WERI-Rb-1 (cell line): ENCODE results near the gene R3HDM1.

Experiments used
- DNase-seq: peaks from one replicate; pipeline ENCODE4 v3.0.0-alpha.2; 2020
- H3K27ac ChIP-seq: fragments of 250-450 bp; sonication (Bioruptor Pico); 2 replicates; pipeline ENCODE4 v1.5.1; 2020; ENCODE audit warnings: mild to moderate bottlenecking, moderate library complexity
- H3K27me3 ChIP-seq: fragments of 250-450 bp; sonication (Bioruptor Pico); 2 replicates; pipeline ENCODE4 v1.5.1; 2021; ENCODE audit warnings: mild to moderate bottlenecking, low read depth, moderate library complexity; ENCODE audit not compliant: insufficient read depth, severe bottlenecking
- H3K36me3 ChIP-seq: fragments of 250-450 bp; sonication (Bioruptor Pico); 2 replicates; pipeline ENCODE4 v1.5.1; 2020; ENCODE audit warnings: mild to moderate bottlenecking, moderate library complexity
- H3K4me3 ChIP-seq: 2 replicates; pipeline ENCODE4 v1.5.1; 2011; ENCODE audit warnings: low read depth, mild to moderate bottlenecking, control low read depth, low read length
- H3K9me3 ChIP-seq: fragments of 250-450 bp; sonication (Bioruptor Pico); 2 replicates; pipeline ENCODE4 v1.5.1; 2021; ENCODE audit warnings: mild to moderate bottlenecking, moderate library complexity; ENCODE audit not compliant: severe bottlenecking
- TF ChIP-seq, protein P1 (sequence below): IDR thresholded peaks from 2 replicates; pipeline ENCODE4 v1.5.1; 2011; ENCODE audit warnings: low read depth, mild to moderate bottlenecking, control low read depth, inconsistent platforms, low read length

R3HDM1 gene

GRCh38 chr2:135762022-135762421 lies 230.7 kb downstream of the R3HDM1 start:
- Histone ChIP-seq H3K4me3 (no peak overlapping the region), H3K9me3 (peaks cover under 1% of the 10 kb centered on the region), H3K27ac (no peak overlapping the region; the same call in 1 of the 2 replicates), H3K27me3 (no peaks in the 10 kb centered on the region), H3K36me3 (peaks cover 87% of the 10 kb centered on the region)
- no peak for DNase-seq
- TF ChIP-seq, protein P1, sequence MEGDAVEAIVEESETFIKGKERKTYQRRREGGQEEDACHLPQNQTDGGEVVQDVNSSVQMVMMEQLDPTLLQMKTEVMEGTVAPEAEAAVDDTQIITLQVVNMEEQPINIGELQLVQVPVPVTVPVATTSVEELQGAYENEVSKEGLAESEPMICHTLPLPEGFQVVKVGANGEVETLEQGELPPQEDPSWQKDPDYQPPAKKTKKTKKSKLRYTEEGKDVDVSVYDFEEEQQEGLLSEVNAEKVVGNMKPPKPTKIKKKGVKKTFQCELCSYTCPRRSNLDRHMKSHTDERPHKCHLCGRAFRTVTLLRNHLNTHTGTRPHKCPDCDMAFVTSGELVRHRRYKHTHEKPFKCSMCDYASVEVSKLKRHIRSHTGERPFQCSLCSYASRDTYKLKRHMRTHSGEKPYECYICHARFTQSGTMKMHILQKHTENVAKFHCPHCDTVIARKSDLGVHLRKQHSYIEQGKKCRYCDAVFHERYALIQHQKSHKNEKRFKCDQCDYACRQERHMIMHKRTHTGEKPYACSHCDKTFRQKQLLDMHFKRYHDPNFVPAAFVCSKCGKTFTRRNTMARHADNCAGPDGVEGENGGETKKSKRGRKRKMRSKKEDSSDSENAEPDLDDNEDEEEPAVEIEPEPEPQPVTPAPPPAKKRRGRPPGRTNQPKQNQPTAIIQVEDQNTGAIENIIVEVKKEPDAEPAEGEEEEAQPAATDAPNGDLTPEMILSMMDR = no peak

- Histone ChIP-seq H3K27ac (no peak overlapping the region; the same call in 1 of the 2 replicates), H3K27me3 (no peaks in the 10 kb centered on the region), H3K9me3 (no peaks in the 10 kb centered on the region), H3K4me3 (no peak overlapping the region), H3K36me3 (peaks cover 87% of the 10 kb centered on the region)
- TF ChIP-seq, protein P1 = no peak
- no peak for DNase-seq
Measured at GRCh38 chr2:135762530-135762929, 231.2 kb downstream of the R3HDM1 start.

GRCh38 chr2:135768863-135769262 lies 237.6 kb downstream of the R3HDM1 start:
- peaks cover 94% of the 10 kb centered on the region for H3K36me3 ChIP-seq
- TF ChIP-seq, protein P1 = no peak
- no peaks in the 10 kb centered on the region for H3K27me3 ChIP-seq
- no peak overlapping the region for H3K27ac ChIP-seq
- no peak overlapping the region for H3K4me3 ChIP-seq
- no peaks in the 10 kb centered on the region for H3K9me3 ChIP-seq
- no peak for DNase-seq

DNA sequence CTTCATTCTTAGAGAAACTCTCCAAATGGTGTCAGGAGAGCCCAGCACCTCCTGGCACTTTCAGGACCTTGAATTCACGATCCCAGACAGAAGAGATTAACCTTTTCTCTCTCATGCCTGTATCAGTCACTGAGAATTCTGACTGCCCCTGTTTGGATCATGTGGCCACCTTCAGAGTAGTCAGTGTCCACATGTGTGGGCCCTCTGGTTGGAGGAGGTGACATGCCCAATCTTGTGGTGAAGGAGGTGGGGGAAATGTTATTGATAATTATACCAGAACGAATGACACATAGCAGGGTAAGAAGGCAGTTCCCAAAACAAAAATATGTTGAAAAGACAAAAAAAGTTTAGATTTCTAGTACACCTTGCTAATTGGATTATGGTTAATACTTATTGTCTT lies 242.0 kb downstream of the R3HDM1 start:
- no peaks in the 10 kb centered on the region for H3K27me3 ChIP-seq
- H3K4me3 ChIP-seq = no peak overlapping the region
- H3K27ac ChIP-seq = no peak overlapping the region
- no peaks in the 10 kb centered on the region for H3K9me3 ChIP-seq
- DNase-seq = no peak
- H3K36me3 ChIP-seq = peaks cover 95% of the 10 kb centered on the region
- TF ChIP-seq, protein P1 = no peak

- H3K4me3 ChIP-seq = no peak overlapping the region
- peaks cover 95% of the 10 kb centered on the region for H3K36me3 ChIP-seq
- H3K9me3 ChIP-seq = no peaks in the 10 kb centered on the region
- H3K27ac ChIP-seq = no peak overlapping the region
- no peaks in the 10 kb centered on the region for H3K27me3 ChIP-seq
- no peak for DNase-seq
- TF ChIP-seq, protein P1 = no peak
Measured at GRCh38 chr2:135773917-135774316, 242.6 kb downstream of the R3HDM1 start.
